HG03469 (cell line): ENCODE data around the gene ZFAND4.
A peak's percentile ranks its signal among the peaks of the same experiment; 100 is the strongest.
"Not testable (repeated sequence)": the region's sequence is repeated elsewhere in the genome, so short reads cannot be mapped to it uniquely, and the experiment has no call there.

Source experiments
- ATAC-seq: cut with Tn5 transposase; IDR thresholded peaks from one replicate; pipeline ENCODE4 v1.9.1; 2021; ENCODE audit warnings: mild to moderate bottlenecking, moderate library complexity, moderate number of reproducible peaks; ENCODE audit not compliant: unreplicated experiment

Gene ZFAND4

GRCh38 chr10:45644527-45644926 is 28.0 kb downstream of the ZFAND4 start:
- ATAC-seq: no peak

DNA sequence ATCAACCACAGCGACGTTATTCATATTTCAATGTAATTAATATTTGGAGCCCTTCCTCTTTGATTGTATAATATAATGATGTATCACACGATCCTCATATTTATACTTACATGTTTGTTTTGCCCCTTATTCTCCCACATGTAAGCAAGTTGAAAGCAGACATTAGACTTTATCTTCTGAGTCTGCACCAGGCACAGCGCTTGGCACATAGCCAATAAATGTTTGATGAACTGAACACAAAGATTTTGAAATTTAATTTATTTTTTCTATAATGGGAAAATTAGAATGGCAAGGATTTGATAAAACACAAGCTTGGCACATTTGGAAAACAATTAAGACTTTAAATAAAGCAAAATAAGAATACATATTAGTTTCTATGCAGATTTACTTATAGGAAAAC is 31.6 kb downstream of the ZFAND4 start:
- ATAC-seq: no peak

GRCh38 chr10:45640049-45640448 is 32.5 kb downstream of the ZFAND4 start:
- ATAC-seq: no peak

DNA sequence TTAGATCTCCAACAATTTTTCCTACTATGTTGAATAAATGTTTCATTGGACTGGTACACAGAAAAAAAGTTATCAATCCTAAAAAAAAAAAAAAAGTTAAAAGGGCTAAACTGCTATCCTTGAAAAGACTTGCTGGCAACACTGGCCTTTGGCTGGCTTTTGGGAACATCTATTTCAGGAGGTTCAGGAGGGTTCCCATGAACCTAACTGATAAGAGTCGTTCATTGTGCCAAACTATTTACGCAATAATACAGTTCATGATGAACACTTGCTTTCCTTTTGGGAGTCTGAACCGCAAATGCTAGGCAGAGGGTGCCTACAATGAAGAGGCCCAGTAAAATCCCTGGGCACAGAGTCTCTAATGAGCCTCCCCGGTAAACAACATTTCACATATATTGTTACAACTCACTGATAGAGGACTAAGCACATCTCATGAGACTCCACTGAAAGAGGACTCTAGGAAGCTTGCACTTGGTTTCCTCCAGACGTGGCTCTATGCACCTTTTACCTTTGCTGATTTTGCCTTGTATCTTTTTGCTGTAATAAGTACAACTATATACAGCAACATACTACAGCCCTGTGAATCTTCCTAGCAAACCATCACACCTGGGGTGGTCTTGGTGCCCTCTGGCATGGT is 45.0 kb downstream of the ZFAND4 start:
- no peak for ATAC-seq

DNA sequence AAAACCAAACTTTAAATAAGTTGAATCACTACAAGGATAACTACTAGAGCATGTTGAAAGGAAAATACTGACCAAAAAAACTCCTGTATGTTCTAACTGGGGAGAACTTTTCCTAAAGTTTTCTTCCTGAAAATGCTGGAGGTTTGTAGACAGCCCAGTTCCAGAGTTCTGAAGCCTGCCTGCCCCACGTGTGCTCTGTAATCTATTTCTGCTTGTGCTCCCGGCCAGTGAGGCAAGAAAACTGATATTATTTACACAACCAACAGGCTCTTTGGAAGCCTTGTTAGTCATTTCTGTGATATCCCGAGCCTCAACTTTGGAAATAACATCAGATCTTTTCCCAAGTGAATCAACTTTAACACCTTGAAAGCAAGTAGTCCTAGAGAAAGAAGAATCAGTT is 46.7 kb downstream of the ZFAND4 start:
- ATAC-seq: no peak

DNA sequence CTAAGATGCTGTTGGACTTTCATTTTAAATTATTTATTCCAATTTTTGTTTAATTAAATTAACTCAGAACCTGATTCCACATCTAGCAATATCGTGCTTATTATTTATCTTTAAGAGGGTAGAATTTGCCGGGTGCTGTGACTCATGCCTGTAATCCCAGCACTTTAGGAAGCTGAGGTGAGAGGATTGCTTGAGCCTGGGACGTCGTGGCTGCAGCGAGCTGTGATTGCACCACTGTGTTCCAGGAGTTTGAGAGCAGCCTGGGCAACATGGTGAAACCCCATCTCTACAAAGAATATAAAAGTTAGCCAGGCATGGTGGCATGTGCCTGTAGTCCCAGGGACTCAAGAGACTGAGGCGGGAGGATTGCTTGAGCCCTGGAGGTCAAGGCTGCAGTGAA is 47.8 kb downstream of the ZFAND4 start:
- no peak for ATAC-seq

DNA sequence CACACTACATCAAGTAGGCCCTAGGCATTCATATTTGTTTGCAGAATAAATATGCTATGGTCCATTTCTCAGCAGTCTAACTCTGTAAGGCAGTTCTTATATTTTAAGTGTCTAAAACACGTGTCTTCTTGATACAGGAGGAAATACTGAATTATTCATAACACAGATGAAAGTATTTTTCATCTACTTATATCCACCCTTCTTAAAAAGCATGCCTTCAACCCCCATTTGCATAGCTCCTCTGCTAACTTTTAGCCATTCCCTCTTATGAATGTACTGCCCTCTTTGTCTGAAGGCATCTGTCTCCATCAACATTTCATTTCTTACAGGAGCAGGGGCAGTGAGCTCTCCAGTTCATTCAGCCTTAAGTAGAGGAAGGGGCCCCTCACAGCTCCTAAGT is 57.7 kb downstream of the ZFAND4 start:
- ATAC-seq: no peak

- no peak for ATAC-seq
Observed at GRCh38 chr10:45612741-45613140, 59.8 kb downstream of the ZFAND4 start.

GRCh38 chr10:45608052-45608451 is 64.5 kb downstream of the ZFAND4 start:
- ATAC-seq: no peak

DNA sequence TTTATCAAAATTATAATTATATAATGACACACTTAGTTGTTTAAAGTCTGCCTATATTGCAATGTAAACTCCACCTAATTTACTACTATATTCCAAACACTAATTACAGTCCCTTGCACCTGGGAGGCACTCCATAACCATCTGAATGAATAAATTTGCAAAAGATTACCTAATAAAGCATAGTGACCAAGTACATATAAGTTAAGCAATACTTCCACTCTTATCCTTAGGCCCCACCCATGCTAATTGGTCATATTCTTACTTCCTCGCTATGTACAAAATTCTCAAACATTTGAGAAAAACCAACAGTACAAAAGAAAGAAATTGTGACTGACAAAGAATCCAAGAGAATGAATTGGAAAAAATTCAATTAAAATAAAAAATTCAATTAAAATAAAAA is 65.3 kb downstream of the ZFAND4 start:
- no peak for ATAC-seq

GRCh38 chr10:45602836-45603235 is 69.7 kb downstream of the ZFAND4 start:
- ATAC-seq: no peak

- ATAC-seq: no peak
Observed at GRCh38 chr10:45602082-45602730, 70.4 kb downstream of the ZFAND4 start.

DNA sequence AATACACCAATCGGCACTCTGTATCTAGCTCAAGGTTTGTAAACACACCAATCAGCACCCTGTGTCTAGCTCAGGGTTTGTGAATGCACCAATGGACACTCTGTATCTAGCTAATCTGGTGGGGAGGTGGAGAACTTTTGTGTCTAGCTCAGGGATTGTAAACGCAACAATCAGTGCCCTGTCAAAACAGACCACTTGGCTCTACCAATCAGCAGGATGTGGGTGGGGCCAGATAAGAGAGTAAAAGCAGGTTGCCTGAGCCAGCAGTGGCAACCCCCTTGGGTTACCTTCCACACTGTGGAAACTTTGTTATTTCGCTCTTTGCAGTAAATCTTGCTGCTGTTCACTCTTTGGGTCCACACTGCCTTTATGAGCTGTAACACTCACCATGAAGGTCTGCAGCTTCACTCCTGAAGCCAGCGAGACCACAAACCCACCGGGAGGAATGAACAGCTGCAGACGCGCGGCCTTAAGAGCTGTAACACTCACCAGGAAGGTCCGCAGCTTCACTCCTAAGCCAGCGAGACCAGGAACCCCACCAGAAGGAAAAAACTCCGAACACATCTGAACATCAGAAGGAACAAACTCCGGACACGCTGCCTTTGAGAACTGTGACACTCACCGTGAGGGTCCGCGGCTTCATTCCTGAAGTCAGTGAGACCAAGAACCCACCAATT is 71.2 kb downstream of the ZFAND4 start:
- not testable (repeated sequence) for ATAC-seq

DNA sequence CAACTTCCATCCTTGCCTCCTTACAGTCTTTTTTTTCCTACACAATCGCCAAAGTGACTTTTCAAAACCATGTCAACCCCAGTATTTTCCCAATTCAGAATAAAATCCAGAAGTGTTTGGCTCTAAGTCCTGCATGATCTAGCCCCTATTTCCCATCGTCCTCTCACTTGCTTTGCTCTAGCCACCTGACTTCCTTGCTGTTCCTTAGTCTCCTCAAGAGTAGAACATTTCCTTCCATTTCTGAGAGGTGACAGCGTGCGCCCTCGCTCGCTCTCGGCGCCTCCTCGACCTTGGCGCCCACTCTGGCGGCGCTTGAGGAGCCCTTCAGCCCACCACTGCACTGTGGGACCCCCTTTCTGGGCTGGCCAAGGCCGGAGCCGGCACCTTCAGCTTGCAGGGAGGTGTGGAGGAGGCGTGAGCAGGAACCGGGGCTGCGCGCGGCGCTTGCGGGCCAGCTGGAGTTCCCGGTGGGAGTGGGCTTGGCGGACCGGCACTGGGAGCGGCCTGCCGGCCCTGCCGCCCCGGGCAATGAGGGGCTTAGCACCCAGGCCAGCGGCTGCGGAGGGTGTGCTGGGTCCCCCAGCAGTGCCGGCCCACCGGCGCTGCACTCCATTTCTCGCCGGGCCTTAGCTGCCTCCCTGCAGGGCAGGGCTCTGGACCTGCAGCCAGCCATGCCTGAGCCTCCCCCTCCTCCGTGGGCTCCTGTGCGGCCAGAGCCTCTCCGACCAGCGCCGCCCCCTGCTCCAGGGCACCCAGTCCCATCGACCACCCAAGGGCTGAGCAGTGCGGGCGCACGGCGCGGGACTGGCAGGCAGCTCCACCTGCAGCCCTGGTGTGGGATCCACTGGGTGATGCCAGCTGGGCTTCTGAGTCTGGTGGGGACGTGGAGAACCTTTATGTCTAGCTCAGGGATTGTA is 72.0 kb downstream of the ZFAND4 start:
- ATAC-seq: not testable (repeated sequence)

DNA sequence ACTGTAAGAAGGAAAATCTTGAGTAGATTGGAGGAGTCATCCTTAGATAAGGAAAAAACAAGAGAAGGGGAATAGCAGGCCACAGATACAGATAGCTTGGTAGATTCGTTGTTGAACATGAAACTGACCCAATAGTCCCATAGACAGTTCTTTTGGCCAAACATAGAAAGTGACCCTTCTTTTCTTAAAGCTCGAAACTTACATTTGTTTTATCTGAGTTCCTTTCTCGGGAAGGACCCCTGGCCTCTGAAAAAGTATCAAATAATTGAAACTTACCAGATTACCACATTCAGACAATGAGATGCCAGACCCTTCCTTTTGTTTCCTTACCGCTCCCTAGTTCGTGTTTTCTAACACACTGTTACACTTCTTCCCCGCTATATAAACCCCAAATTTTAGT is 72.9 kb downstream of the ZFAND4 start:
- no peak for ATAC-seq

DNA sequence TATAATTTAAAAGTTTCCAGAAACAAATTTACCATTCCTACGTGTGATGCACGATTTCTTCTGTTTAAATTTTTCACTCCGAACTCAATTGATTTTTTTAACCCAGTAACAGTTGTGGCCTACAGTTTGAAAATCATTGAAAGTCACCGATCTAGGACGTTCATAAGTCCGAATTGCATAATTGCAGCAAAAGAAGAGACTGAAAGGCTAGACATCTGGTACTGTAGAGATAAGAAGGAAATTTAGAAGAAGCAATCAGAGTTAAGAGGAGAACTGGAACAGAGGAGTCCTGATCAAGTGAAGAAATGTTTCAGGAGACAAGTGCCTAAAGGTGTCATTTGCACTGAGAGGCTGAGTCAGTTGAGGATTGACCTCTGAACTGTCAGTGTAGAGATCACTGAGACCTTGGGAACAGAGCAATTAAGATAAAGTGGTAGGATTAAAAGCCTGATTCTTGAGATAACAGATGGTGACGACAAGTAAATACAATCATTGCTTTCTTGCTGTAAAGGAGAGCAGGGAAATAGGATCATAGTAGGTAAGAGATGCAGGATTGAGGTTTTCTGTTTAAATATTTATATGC is 73.5 kb downstream of the ZFAND4 start:
- no peak for ATAC-seq

DNA sequence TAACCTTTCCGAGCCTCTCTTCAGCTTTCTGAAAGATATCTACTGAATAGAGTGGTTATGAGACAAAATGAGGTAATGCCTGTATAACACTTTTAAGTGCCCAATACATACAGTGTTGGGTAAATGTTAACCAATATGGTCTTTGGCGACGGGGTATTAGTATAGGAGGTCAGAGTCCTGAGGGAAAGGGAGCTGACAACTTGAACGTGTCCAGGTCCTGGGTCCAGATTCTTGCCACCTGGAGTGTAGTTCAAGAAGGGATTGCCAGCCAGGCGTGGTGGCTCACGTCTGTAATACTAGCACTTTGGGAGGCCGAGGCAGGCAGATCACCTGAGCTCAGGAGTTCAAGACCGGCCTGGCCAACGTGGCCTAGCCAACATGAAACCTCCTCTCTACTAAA is 76.0 kb downstream of the ZFAND4 start:
- ATAC-seq: no peak

DNA sequence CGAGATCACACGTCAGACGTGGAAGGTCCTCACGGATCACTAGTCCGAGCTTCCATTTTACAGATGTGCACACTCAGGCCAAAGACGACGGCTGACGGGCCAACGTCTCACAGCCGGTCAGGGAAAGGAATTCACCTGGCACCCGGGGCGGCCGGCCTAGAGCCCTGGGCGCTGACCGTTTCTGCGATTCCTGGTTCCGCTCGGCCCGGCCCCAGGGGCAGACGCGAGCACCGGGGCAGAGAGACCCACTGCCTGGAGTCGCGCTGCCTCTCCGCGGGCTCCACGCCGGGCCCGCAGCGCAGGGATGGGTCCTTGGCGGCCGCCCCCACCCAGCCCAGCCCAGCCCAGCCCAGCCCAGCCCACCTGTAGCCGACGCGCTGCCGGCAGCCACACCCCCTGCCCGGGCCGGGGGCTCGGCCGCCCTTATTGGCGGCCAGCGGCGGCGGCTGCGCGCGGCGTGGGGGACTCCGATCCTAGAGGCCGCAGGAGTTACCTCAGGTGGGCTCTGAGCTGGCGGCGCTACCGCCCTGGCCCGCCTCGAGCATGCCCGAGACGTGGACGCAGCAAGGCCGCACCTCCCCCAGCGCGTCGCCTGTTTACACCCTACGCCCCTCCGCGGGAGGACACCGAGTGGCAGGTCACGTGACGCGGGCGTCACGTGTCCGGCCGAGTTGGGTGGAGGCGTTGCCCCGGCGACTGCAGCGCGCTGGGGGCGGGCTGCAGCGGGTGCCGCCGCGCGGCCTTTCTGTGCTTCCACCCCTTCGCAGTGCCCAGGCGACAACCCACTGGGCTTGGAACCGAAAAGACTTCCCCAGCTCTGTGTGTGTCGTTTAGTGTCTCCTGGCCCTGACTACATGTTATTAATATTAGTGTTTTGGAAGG is 78.1 kb downstream of the ZFAND4 start:
- ATAC-seq: peak; percentile 92

DNA sequence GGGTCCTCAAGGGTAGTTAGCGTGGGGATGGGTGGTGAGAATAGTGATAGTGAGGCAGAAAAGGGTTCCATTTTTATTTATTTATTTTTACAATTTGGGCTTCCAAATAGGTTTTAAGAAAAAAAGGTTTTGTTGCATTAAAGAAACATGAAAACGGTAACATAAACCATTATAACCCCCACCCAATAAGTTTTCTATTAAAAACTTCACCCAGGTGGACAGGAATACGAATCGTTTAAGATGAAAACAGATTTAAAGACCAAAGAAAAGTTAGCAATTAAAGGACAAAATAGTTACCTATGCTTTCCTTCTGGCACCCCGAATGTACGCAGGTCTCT is 78.7 kb downstream of the ZFAND4 start:
- ATAC-seq: no peak

DNA sequence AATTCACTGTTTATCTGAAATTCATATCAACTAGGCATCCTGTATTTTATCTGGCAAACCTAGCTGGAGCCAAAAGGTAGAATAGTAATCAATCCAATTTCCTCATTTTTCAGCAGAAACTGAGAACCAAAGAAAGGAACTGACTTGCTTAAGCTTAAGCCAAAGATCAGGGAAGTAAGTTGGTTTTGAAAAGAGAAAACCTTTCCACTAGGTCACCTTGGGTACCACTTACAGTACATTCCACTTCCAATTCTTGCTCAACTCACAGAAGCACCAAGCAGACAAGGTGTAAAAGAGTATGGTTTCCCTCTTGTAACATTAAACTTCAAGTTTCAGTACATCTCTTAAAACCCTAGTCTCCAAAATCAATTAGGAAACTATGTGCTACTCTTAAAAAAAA is 79.6 kb downstream of the ZFAND4 start:
- ATAC-seq: no peak
